GM19099 (cell line): ENCODE results near the gene TMEM120B.

Experiments
- POLR2A ChIP-seq: IDR thresholded peaks from 3 replicates; pipeline ENCODE4 v1.6.1; 2011; ENCODE audit warnings: low read depth; ENCODE audit not compliant: insufficient read length; ENCODE audit errors: extremely low read depth

TMEM120B gene

GRCh38 chr12:121810833-121811433, 98.4 kb downstream of the TMEM120B start:
- TF ChIP-seq POLR2A, result no peak

GRCh38 chr12:121811434-121812319, 99.1 kb downstream of the TMEM120B start:
- no peak for TF ChIP-seq POLR2A

- no peak for TF ChIP-seq POLR2A
These were observed 99.8 kb downstream of the TMEM120B start for GRCh38 chr12:121812320-121812871.

- no peak for TF ChIP-seq POLR2A
These were observed 100.7 kb downstream of the TMEM120B start for GRCh38 chr12:121812921-121813896.

GRCh38 chr12:121813951-121814350, 101.4 kb downstream of the TMEM120B start:
- no peak for TF ChIP-seq POLR2A

- no peak for TF ChIP-seq POLR2A
These were observed 102.0 kb downstream of the TMEM120B start for GRCh38 chr12:121814429-121815119.

GRCh38 chr12:121815263-121815662, 102.7 kb downstream of the TMEM120B start:
- TF ChIP-seq POLR2A, result no peak

- no peak for TF ChIP-seq POLR2A
These were observed 104.5 kb downstream of the TMEM120B start for GRCh38 chr12:121816925-121817647.

GRCh38 chr12:121817648-121818043, 105.1 kb downstream of the TMEM120B start:
- TF ChIP-seq POLR2A, result no peak

- no peak for TF ChIP-seq POLR2A
These were observed 106.8 kb downstream of the TMEM120B start for GRCh38 chr12:121819212-121819949.

- TF ChIP-seq POLR2A, result no peak
These were observed 107.5 kb downstream of the TMEM120B start for GRCh38 chr12:121820056-121820455.

- TF ChIP-seq POLR2A, result no peak
These were observed 110.0 kb downstream of the TMEM120B start for GRCh38 chr12:121822393-121823100.
